HEK293T (cell line): ENCODE data around the gene WDR18.

Experiments used
- FOXM1 ChIP-seq: fragments of 450-650 bp; IDR thresholded peaks from 2 replicates; pipeline ENCODE4 v1.6.1; 2017; ENCODE audit warnings: mild to moderate bottlenecking, borderline replicate concordance
- PKNOX1 ChIP-seq: fragments of 450-650 bp; IDR thresholded peaks from 2 replicates; pipeline ENCODE4 v1.6.1; 2016
- SP1 ChIP-seq: fragments of 450-650 bp; IDR thresholded peaks from 2 replicates; pipeline ENCODE4 v1.6.1; 2017

GRCh38 chr19:982567-983170 is 1.5 kb upstream of the WDR18 start:
- peak; percentile 22; the same call in 1 of the 2 replicates for TF ChIP-seq FOXM1
- no peak for TF ChIP-seq PKNOX1
- TF ChIP-seq SP1 = no peak
